Measurements from ENCODE around the gene CISH. TPM values are rescaled to one million over a fixed set of nuclear protein-coding genes. Genes with fewer than 3 reads are reported as not detected.

Gene CISH
- total RNA-seq = 10 to 100 TPM in 1 of 2 donors, 1 to 10 TPM in 1; 4.1 to 13.3 TPM

- peak within 1 kb of the TSS; percentile 64 to 73 for H3K27ac ChIP-seq
- no peaks in the 10 kb centered on the region for H3K9me3 ChIP-seq
- peak within 1 kb of the TSS; percentile 92 for H3K4me3 ChIP-seq
- TF ChIP-seq CTCF (IDR thresholded peaks at IDR 0.05) = peak; percentile 52
- H3K27me3 ChIP-seq (replicated peaks; ENCODE audit: insufficient read depth) = no peaks in the 10 kb centered on the region
- peaks cover 24 to 50% of the 10 kb centered on the region in 2 donors for H3K4me1 ChIP-seq (ENCODE audit: control insufficient read depth in 1 of 2, low read depth in 2 of 2)
- peaks cover 15% of the 10 kb centered on the region for H3K36me3 ChIP-seq
- DNase-seq (ENCODE audit: low spot score) (peak; percentile 82), ATAC-seq (ENCODE audit: insufficient number of reproducible peaks, low FRiP score, low read depth) (peak; percentile 46)
Observed at GRCh38 chr3:50611464-50612233, at the start of gene CISH. Gene CISH (minus strand): TSS chr3:50611774. CDS start chr3:50611650, 124 bp downstream.

GRCh38 chr3:50660386-50660785 is 48.8 kb upstream of the CISH start:
- Histone ChIP-seq H3K27ac (no peak overlapping the region), H3K4me3 (no peak overlapping the region), H3K4me1 (ENCODE audit: control insufficient read depth in 1 of 2, low read depth in 2 of 2) (no peaks in the 10 kb centered on the region), H3K9me3 (no peaks in the 10 kb centered on the region), H3K36me3 (no peaks in the 10 kb centered on the region), H3K27me3 (replicated peaks; ENCODE audit: insufficient read depth) (no peaks in the 10 kb centered on the region)
- TF ChIP-seq CTCF (IDR thresholded peaks at IDR 0.05) = no peak
- ATAC-seq (ENCODE audit: insufficient number of reproducible peaks, low FRiP score, low read depth) = no peak
- no peak for DNase-seq (ENCODE audit: low spot score)

- H3K4me1 ChIP-seq (ENCODE audit: control insufficient read depth in 1 of 2, low read depth in 2 of 2) = no peaks in the 10 kb centered on the region
- no peaks in the 10 kb centered on the region for H3K9me3 ChIP-seq
- DNase-seq (ENCODE audit: low spot score) = no peak
- no peaks in the 10 kb centered on the region for H3K36me3 ChIP-seq
- ATAC-seq (ENCODE audit: insufficient number of reproducible peaks, low FRiP score, low read depth) = no peak
- H3K27ac ChIP-seq = no peak overlapping the region
- no peaks in the 10 kb centered on the region for H3K27me3 ChIP-seq (replicated peaks; ENCODE audit: insufficient read depth)
- TF ChIP-seq CTCF (IDR thresholded peaks at IDR 0.05) = no peak
- H3K4me3 ChIP-seq = no peak overlapping the region
Observed at GRCh38 chr3:50658831-50659230, 47.3 kb upstream of the CISH start.

GRCh38 chr3:50658416-50658815 is 46.8 kb upstream of the CISH start:
- Histone ChIP-seq H3K27ac (no peak overlapping the region), H3K4me3 (no peak overlapping the region), H3K4me1 (ENCODE audit: control insufficient read depth in 1 of 2, low read depth in 2 of 2) (no peaks in the 10 kb centered on the region), H3K9me3 (no peaks in the 10 kb centered on the region), H3K27me3 (replicated peaks; ENCODE audit: insufficient read depth) (no peaks in the 10 kb centered on the region), H3K36me3 (no peaks in the 10 kb centered on the region)
- ATAC-seq (ENCODE audit: insufficient number of reproducible peaks, low FRiP score, low read depth) (no peak), DNase-seq (ENCODE audit: low spot score) (no peak)
- no peak for TF ChIP-seq CTCF (IDR thresholded peaks at IDR 0.05)

- no peak overlapping the region for H3K27ac ChIP-seq
- no peaks in the 10 kb centered on the region for H3K27me3 ChIP-seq (replicated peaks; ENCODE audit: insufficient read depth)
- no peaks in the 10 kb centered on the region for H3K36me3 ChIP-seq
- ATAC-seq (ENCODE audit: insufficient number of reproducible peaks, low FRiP score, low read depth) = no peak
- H3K4me1 ChIP-seq (ENCODE audit: control insufficient read depth in 1 of 2, low read depth in 2 of 2) = no peaks in the 10 kb centered on the region
- no peaks in the 10 kb centered on the region for H3K9me3 ChIP-seq
- no peak for TF ChIP-seq CTCF (IDR thresholded peaks at IDR 0.05)
- DNase-seq (ENCODE audit: low spot score) = no peak
- H3K4me3 ChIP-seq = no peak overlapping the region
Observed at GRCh38 chr3:50657816-50658215, 46.2 kb upstream of the CISH start.

Data from thoracic aorta (tissue), 2 donors.